ENCODE data around the gene PIMREG. TPM values are rescaled to one million over a fixed set of nuclear protein-coding genes. Genes with fewer than 3 reads are reported as not detected.
"Not testable (repeated sequence)": the region's sequence is repeated elsewhere in the genome, so short reads cannot be mapped to it uniquely, and the experiment has no call there.

PIMREG gene
- total RNA-seq, 1 donor from 2014 or later = 6.3 TPM

- H3K36me3 ChIP-seq (ENCODE audit: control insufficient read depth in 3 of 3, insufficient read depth in 3 of 3, low read length in 3 of 3) = no peaks in the 10 kb centered on the region
- no peak overlapping the region for H3K9ac ChIP-seq (ENCODE audit: low read depth in 1 of 3, low read length in 3 of 3)
- peaks cover 0 to 5% (median 4%) of the 10 kb centered on the region in 3 donors for H3K27me3 ChIP-seq (ENCODE audit: control insufficient read depth in 3 of 3, insufficient read depth in 3 of 3, low read length in 3 of 3)
- no peak overlapping the region for H3K4me3 ChIP-seq (ENCODE audit: low read length in 3 of 3)
- H3K4me1 ChIP-seq (ENCODE audit: control insufficient read depth in 3 of 3, insufficient read depth in 3 of 3, low read length in 3 of 3) = peaks cover 13 to 19% (median 14%) of the 10 kb centered on the region in 3 donors
- no peak overlapping the region for H3K27ac ChIP-seq (ENCODE audit: low read depth, low read length)
- no peaks in the 10 kb centered on the region for H3K9me3 ChIP-seq (ENCODE audit: control insufficient read depth in 3 of 3, low read length in 3 of 3)
These were observed 32.0 kb downstream of the PIMREG start for GRCh38 chr17:6476076-6476809.

GRCh38 chr17:6476810-6477179 lies 32.5 kb downstream of the PIMREG start:
- Histone ChIP-seq H3K27me3 (ENCODE audit: control insufficient read depth in 3 of 3, insufficient read depth in 3 of 3, low read length in 3 of 3) (peaks cover 0 to 5% (median 4%) of the 10 kb centered on the region in 3 donors), H3K4me3 (ENCODE audit: low read length in 3 of 3) (no peak overlapping the region), H3K4me1 (ENCODE audit: control insufficient read depth in 3 of 3, insufficient read depth in 3 of 3, low read length in 3 of 3) (peaks cover 9 to 14% (median 9%) of the 10 kb centered on the region in 3 donors), H3K9ac (ENCODE audit: low read depth in 1 of 3, low read length in 3 of 3) (no peak overlapping the region), H3K27ac (ENCODE audit: low read depth, low read length) (no peak overlapping the region), H3K36me3 (ENCODE audit: control insufficient read depth in 3 of 3, insufficient read depth in 3 of 3, low read length in 3 of 3) (no peaks in the 10 kb centered on the region), H3K9me3 (ENCODE audit: control insufficient read depth in 3 of 3, low read length in 3 of 3) (no peaks in the 10 kb centered on the region)

- Histone ChIP-seq H3K9me3 (ENCODE audit: control insufficient read depth in 3 of 3, low read length in 3 of 3) (no peaks in the 10 kb centered on the region), H3K27ac (ENCODE audit: low read depth, low read length) (no peak overlapping the region), H3K27me3 (ENCODE audit: control insufficient read depth in 3 of 3, insufficient read depth in 3 of 3, low read length in 3 of 3) (peaks cover 0 to 5% (median 4%) of the 10 kb centered on the region in 3 donors), H3K9ac (ENCODE audit: low read depth in 1 of 3, low read length in 3 of 3) (no peak overlapping the region), H3K4me3 (ENCODE audit: low read length in 3 of 3) (no peak overlapping the region), H3K4me1 (ENCODE audit: control insufficient read depth in 3 of 3, insufficient read depth in 3 of 3, low read length in 3 of 3) (peaks cover 0 to 4% (median 2%) of the 10 kb centered on the region in 3 donors), H3K36me3 (ENCODE audit: control insufficient read depth in 3 of 3, insufficient read depth in 3 of 3, low read length in 3 of 3) (no peaks in the 10 kb centered on the region)
These were observed 33.7 kb downstream of the PIMREG start for GRCh38 chr17:6477831-6478383.

DNA sequence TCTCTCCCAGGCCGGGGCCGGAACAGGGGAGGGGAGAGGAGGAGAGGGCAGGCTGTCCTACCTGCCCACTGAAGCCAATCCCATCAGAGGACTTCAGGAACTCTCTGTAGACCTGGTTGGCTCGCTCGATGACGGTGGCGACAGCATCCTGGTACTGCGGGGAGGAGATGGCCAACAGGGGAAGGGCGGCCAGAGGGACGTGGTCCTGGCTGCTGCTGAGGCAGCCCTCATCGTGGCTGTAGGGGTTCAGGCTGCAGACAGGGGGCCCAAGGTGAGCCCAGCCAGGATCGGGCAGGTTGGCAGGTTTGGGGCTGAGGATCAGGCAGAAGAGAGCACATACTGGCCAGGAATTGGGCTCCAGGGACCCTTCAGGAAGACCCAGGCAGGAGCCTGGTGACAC lies 34.2 kb downstream of the PIMREG start:
- Histone ChIP-seq H3K36me3 (ENCODE audit: control insufficient read depth in 3 of 3, insufficient read depth in 3 of 3, low read length in 3 of 3) (no peaks in the 10 kb centered on the region), H3K27me3 (ENCODE audit: control insufficient read depth in 3 of 3, insufficient read depth in 3 of 3, low read length in 3 of 3) (peaks cover 0 to 7% (median 5%) of the 10 kb centered on the region in 3 donors), H3K9me3 (ENCODE audit: control insufficient read depth in 3 of 3, low read length in 3 of 3) (no peaks in the 10 kb centered on the region), H3K4me3 (ENCODE audit: low read length in 3 of 3) (no peak overlapping the region), H3K9ac (ENCODE audit: low read depth in 1 of 3, low read length in 3 of 3) (no peak overlapping the region), H3K4me1 (ENCODE audit: control insufficient read depth in 3 of 3, insufficient read depth in 3 of 3, low read length in 3 of 3) (no peaks in the 10 kb centered on the region), H3K27ac (ENCODE audit: low read depth, low read length) (no peak overlapping the region)

DNA sequence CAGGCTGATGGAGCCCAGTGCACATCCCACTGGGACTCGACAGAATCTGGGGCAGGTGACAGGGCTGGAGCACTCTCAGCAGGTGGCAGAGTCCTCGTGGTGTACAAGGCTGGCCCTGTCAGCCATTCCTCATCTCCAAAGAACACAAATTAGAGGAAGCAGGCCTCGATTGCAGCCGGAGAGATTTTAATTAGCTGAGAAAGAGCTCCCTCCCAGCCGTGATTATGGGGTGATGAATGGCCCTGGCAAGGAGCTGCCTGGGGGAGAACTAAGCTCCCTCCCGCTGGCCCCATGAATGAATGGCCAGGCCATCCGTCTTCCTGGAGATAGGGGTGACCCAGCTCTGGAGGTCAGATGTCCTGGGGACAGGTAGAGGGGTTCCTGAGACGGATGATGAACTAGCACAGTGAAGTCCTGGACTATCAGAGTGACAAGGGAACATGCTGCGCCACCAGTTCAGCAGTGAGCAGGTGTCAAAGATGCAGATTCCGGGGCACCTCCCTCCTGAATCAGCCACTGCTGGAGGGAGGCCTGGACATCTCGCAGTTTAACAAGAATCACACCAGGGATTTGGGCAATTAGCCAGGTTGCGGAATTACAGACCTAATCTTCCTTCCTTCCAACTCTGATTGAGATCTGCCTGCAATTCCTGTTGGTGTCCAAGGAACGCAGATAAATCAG lies 35.5 kb downstream of the PIMREG start:
- no peak overlapping the region for H3K4me3 ChIP-seq (ENCODE audit: low read length in 3 of 3)
- no peak overlapping the region for H3K9ac ChIP-seq (ENCODE audit: low read depth in 1 of 3, low read length in 3 of 3)
- no peaks in the 10 kb centered on the region for H3K4me1 ChIP-seq (ENCODE audit: control insufficient read depth in 3 of 3, insufficient read depth in 3 of 3, low read length in 3 of 3)
- H3K27ac ChIP-seq (ENCODE audit: low read depth, low read length) = no peak overlapping the region
- peaks cover 3 to 11% (median 5%) of the 10 kb centered on the region in 3 donors for H3K27me3 ChIP-seq (ENCODE audit: control insufficient read depth in 3 of 3, insufficient read depth in 3 of 3, low read length in 3 of 3)
- no peaks in the 10 kb centered on the region for H3K9me3 ChIP-seq (ENCODE audit: control insufficient read depth in 3 of 3, low read length in 3 of 3)
- H3K36me3 ChIP-seq (ENCODE audit: control insufficient read depth in 3 of 3, insufficient read depth in 3 of 3, low read length in 3 of 3) = no peaks in the 10 kb centered on the region

GRCh38 chr17:6480303-6480675 lies 36.0 kb downstream of the PIMREG start:
- Histone ChIP-seq H3K9ac (ENCODE audit: low read depth in 1 of 3, low read length in 3 of 3) (no peak overlapping the region), H3K9me3 (ENCODE audit: control insufficient read depth in 3 of 3, low read length in 3 of 3) (no peaks in the 10 kb centered on the region), H3K36me3 (ENCODE audit: control insufficient read depth in 3 of 3, insufficient read depth in 3 of 3, low read length in 3 of 3) (no peaks in the 10 kb centered on the region), H3K4me3 (ENCODE audit: low read length in 3 of 3) (no peak overlapping the region), H3K27me3 (ENCODE audit: control insufficient read depth in 3 of 3, insufficient read depth in 3 of 3, low read length in 3 of 3) (peaks cover 3 to 12% (median 5%) of the 10 kb centered on the region in 3 donors), H3K4me1 (ENCODE audit: control insufficient read depth in 3 of 3, insufficient read depth in 3 of 3, low read length in 3 of 3) (no peaks in the 10 kb centered on the region), H3K27ac (ENCODE audit: low read depth, low read length) (no peak overlapping the region)

DNA sequence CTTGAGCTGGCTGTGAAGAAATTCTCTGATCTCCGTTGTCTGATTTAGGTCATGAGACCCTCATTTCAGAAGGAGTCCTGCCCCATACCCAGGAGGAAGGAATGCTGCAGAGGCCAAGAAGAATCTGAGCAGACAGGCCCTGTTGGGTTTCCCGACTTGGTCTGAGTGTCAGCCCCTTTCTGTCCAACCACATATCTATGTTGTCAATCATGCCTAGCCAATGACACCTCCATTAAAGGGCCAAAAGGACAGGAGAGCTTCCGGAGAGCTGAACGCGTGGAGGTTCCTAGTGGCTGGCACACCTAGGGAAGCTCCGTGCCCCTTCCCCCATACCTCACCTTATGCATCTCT lies 37.8 kb downstream of the PIMREG start:
- no peak overlapping the region for H3K27ac ChIP-seq (ENCODE audit: low read depth, low read length)
- peaks cover 3 to 12% (median 9%) of the 10 kb centered on the region in 3 donors for H3K27me3 ChIP-seq (ENCODE audit: control insufficient read depth in 3 of 3, insufficient read depth in 3 of 3, low read length in 3 of 3)
- H3K9me3 ChIP-seq (ENCODE audit: control insufficient read depth in 3 of 3, low read length in 3 of 3) = no peaks in the 10 kb centered on the region
- no peak overlapping the region for H3K4me3 ChIP-seq (ENCODE audit: low read length in 3 of 3)
- H3K9ac ChIP-seq (ENCODE audit: low read depth in 1 of 3, low read length in 3 of 3) = no peak overlapping the region
- no peaks in the 10 kb centered on the region for H3K36me3 ChIP-seq (ENCODE audit: control insufficient read depth in 3 of 3, insufficient read depth in 3 of 3, low read length in 3 of 3)
- H3K4me1 ChIP-seq (ENCODE audit: control insufficient read depth in 3 of 3, insufficient read depth in 3 of 3, low read length in 3 of 3) = no peaks in the 10 kb centered on the region

DNA sequence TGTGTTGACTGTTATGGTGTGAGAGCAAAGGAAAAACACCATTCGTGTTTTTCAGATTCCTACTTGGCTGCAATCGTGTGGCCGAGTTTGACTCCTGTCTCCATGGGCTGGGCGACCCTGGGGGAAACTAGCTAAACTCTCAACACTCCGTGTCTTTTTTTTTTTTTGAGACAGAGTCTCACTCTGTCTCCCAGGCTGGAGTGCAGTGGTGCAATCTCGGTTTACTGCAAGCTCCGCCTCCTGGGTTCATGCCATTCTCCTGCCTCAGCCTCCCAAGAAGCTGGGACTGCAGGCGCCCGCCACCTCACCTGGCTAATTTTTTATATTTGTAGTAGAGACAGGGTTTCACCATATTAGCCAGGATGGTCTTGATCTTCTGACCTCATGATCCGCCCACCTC lies 38.5 kb downstream of the PIMREG start:
- H3K9ac ChIP-seq (ENCODE audit: low read depth in 1 of 3, low read length in 3 of 3); H3K4me3 ChIP-seq (ENCODE audit: low read length in 3 of 3); H3K27ac ChIP-seq (ENCODE audit: low read depth, low read length); H3K4me1 ChIP-seq (ENCODE audit: control insufficient read depth in 3 of 3, insufficient read depth in 3 of 3, low read length in 3 of 3); H3K9me3 ChIP-seq (ENCODE audit: control insufficient read depth in 3 of 3, low read length in 3 of 3); H3K36me3 ChIP-seq (ENCODE audit: control insufficient read depth in 3 of 3, insufficient read depth in 3 of 3, low read length in 3 of 3): not testable (repeated sequence)
- peaks cover 7 to 17% (median 16%) of the 10 kb centered on the region in 3 donors for H3K27me3 ChIP-seq (ENCODE audit: control insufficient read depth in 3 of 3, insufficient read depth in 3 of 3, low read length in 3 of 3)

- peaks cover 7 to 23% (median 19%) of the 10 kb centered on the region in 3 donors for H3K27me3 ChIP-seq (ENCODE audit: control insufficient read depth in 3 of 3, insufficient read depth in 3 of 3, low read length in 3 of 3)
These were observed 39.3 kb downstream of the PIMREG start for GRCh38 chr17:6483507-6483906.

More at GRCh38 chr17:6483507-6483906, 39.3 kb downstream of the PIMREG start:
- Histone ChIP-seq H3K36me3 (ENCODE audit: control insufficient read depth in 3 of 3, insufficient read depth in 3 of 3, low read length in 3 of 3) (no peaks in the 10 kb centered on the region), H3K4me1 (ENCODE audit: control insufficient read depth in 3 of 3, insufficient read depth in 3 of 3, low read length in 3 of 3) (peaks cover 3 to 5% (median 5%) of the 10 kb centered on the region in 3 donors), H3K4me3 (ENCODE audit: low read length in 3 of 3) (no peak overlapping the region), H3K9me3 (ENCODE audit: control insufficient read depth in 3 of 3, low read length in 3 of 3) (no peaks in the 10 kb centered on the region), H3K9ac (ENCODE audit: low read depth in 1 of 3, low read length in 3 of 3) (no peak overlapping the region), H3K27ac (ENCODE audit: low read depth, low read length) (no peak overlapping the region)
